A549 treated with Mapracorat at 1 μM for 4 hours (cell line): ENCODE results near the gene S100A5. TPM values are rescaled to one million over a fixed set of nuclear protein-coding genes. Genes with fewer than 3 reads are reported as not detected.

Source experiments
- total RNA-seq: library from RNA; stranded (reverse); fragments of 200-300 nt; extraction: Qiagen RNA extraction; gene quantifications from 5 replicates; pipeline ENCODE4 v1.2.3, GENCODE V29; 2022

The S100A5 gene, protein sequence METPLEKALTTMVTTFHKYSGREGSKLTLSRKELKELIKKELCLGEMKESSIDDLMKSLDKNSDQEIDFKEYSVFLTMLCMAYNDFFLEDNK
- 0.44 to 1.5 TPM (median 1.0 TPM) in 5 replicates for total RNA-seq

GRCh38 chr1:153540394-153541361 lies at the start of gene S100A5:
S100A5 (minus strand) TSS chr1:153540934; CDS start chr1:153540191, 743 bp downstream.

DNA sequence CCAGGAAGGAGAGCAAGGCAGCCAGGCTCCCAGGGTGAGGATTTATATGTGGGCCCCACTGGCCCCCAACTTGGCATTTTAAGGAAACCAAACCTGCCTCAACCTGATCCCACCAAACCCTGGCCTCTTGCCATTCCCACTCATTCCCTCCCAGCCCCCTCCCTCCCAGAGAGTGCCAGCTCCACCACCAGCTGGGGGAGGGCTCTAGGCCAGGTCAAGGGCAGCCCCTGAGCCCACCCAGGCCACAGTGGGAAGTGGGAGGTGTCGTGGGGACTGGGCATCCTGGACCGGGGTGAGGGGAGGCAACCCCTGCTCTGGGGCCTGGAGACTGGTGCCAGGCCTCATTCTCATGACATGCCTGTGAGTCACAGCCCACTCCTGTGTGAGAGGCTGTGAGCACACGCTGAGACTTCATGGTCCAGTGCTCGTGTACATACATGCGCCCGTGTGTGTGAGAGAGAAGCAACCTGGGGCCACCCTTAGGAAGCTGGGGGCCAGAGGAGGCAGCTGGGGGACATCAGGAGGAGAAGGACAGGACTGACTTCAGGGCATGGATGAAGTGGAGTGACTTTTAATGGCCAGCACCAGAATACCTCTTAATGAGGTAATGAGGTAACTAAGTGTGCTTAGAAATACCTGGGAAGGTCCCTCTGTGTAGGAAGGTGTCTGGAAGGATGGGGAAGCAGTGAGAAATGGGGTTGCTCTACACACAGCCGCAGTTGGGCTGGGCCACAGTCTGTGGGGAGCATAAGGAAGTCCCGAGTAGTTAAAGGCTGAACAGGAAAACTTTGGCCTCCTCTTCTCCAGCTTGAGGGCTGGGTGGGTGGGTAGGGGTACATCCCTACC lies 25.0 kb upstream of the S100A5 start, which contains the start of gene S100A2:
Gene S100A2, minus strand, starts transcription at position 316 of the 846 bp plus-strand sequence. CDS start 1,967 bp downstream, outside the sequence.

GRCh38 chr1:153548722-153549688 lies 8.3 kb upstream of the S100A5 start, which contains the start of gene S100A3:
S100A3 (minus strand) TSS chr1:153549258; CDS start chr1:153548485, 773 bp downstream.

DNA sequence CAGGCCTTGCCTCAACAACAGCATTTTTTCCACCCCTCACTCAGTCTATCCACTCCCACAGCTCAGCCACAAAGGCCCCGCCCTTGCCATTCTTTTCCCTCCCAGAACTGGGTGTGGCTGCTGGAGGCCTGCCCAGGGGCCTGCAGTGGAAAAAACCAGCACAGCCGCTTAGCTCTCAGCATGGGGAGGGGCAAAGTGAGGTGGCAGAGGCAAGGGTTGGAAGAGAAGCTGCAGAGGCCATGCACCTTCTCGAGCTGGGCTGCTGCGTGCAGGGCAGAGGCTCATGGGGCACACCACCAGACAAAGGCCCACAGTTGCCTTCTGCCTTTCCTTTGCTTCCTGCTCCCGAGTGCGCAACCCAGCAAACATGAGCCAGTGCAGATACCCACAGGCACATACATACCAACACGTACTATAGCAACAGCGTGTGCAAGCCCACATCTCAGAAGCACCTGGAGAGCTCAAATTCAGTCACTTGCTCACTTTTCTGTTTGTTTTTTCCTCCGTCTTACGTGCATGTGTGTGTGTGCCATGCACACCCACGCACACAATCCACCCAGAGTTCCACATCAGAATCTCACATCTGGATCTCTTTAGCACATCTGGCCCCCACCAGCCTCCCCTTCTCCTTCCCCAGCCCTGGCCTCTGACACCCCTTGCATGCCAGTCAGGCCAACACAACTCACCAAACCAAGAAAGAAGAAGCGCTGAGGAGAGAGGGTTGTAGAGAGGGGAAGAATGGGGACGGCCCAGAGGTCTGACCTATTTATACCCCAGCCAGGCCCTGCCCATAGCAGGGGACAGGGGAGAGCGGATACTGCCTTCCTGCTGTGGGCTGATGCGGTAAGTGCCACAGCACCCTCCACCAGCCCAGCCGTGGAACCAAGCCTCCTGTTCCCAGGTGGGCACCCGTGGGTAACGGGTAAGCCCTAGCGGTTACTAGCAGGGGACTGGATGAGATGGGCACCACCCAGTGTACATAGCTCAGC lies 4.6 kb upstream of the S100A5 start, which contains the start of gene S100A4:
Gene S100A4, minus strand, starts transcription at position 740 of the 989 bp plus-strand sequence. CDS start 1,012 bp downstream, outside the sequence.

GRCh38 chr1:153535242-153536011 lies 5.3 kb downstream of the S100A5 start, which contains the start of gene S100A6:
S100A6 (minus strand) TSS chr1:153535991; CDS start chr1:153535339, 652 bp downstream.

Other genes starting within 250 kb of the S100A5 start
- not detected in 5 replicates for gene PGLYRP3, start 228.0 kb downstream of the S100A5 start, total RNA-seq
- gene PGLYRP4, start 192.1 kb downstream of the S100A5 start, total RNA-seq: not detected in 5 replicates
- gene S100A9, start 183.1 kb downstream of the S100A5 start, total RNA-seq: 0.77 to 1.2 TPM (median 1.1 TPM) in 4 of 5 replicates, not detected in the other
- gene S100A12, start 165.3 kb downstream of the S100A5 start, total RNA-seq: not detected in 5 replicates
- not detected in 5 replicates for gene S100A8, start 149.9 kb downstream of the S100A5 start, total RNA-seq
- not detected in 5 replicates for gene S100A7A, start 124.4 kb downstream of the S100A5 start, total RNA-seq
- gene S100A7, start 80.3 kb downstream of the S100A5 start, total RNA-seq: not detected in 5 replicates
- gene S100A6, start 4.9 kb downstream of the S100A5 start, total RNA-seq: 3,270 to 3,628 TPM (median 3,480 TPM) in 5 replicates
- gene S100A4, start 4.9 kb upstream of the S100A5 start, total RNA-seq: 1,612 to 1,772 TPM (median 1,681 TPM) in 5 replicates
- gene S100A3, start 8.3 kb upstream of the S100A5 start, total RNA-seq: 103 to 117 TPM (median 114 TPM) in 5 replicates
- gene S100A2, start 24.9 kb upstream of the S100A5 start, total RNA-seq: 20.2 to 30.6 TPM (median 26.9 TPM) in 5 replicates
- 481 to 560 TPM (median 517 TPM) in 5 replicates for gene S100A16, start 72.2 kb upstream of the S100A5 start, total RNA-seq
- 0.24 to 0.73 TPM (median 0.38 TPM) in 5 replicates for gene S100A14, start 75.4 kb upstream of the S100A5 start, total RNA-seq
- 169 to 188 TPM (median 172 TPM) in 5 replicates for gene S100A13, start 86.6 kb upstream of the S100A5 start, total RNA-seq
- 0.72 to 1.2 TPM (median 0.93 TPM) in 5 replicates for gene S100A1, start 87.5 kb upstream of the S100A5 start, total RNA-seq
- gene CHTOP, start 93.1 kb upstream of the S100A5 start, total RNA-seq: 68.7 to 84.2 TPM (median 77.0 TPM) in 5 replicates
- gene SNAPIN, start 117.8 kb upstream of the S100A5 start, total RNA-seq: 57.2 to 64.5 TPM (median 57.6 TPM) in 5 replicates
- 265 to 306 TPM (median 270 TPM) in 5 replicates for gene ILF2, start 130.1 kb upstream of the S100A5 start, total RNA-seq
- 1.2 to 2.1 TPM (median 1.6 TPM) in 5 replicates for gene NPR1, start 137.8 kb upstream of the S100A5 start, total RNA-seq
- gene INTS3, start 187.1 kb upstream of the S100A5 start, total RNA-seq: 16.0 to 19.9 TPM (median 18.2 TPM) in 5 replicates
- 0.82 to 1.8 TPM (median 1.4 TPM) in 5 replicates for gene SLC27A3, start 234.5 kb upstream of the S100A5 start, total RNA-seq